WI38 (cell line): Measurements from ENCODE around the gene LIPT1.
A peak's percentile ranks its signal among the peaks of the same experiment; 100 is the strongest.

Experiments
- H3K4me3 ChIP-seq: 2 replicates; pipeline ENCODE4 v1.5.1; 2011; ENCODE audit warnings: low read depth, mild to moderate bottlenecking, control low read depth, low read length
- TF ChIP-seq, protein P1 (sequence below): IDR thresholded peaks from 2 replicates; pipeline ENCODE4 v1.5.1; 2012; ENCODE audit warnings: low read depth, mild to moderate bottlenecking, control low read depth, low read length

The LIPT1 gene

DNA sequence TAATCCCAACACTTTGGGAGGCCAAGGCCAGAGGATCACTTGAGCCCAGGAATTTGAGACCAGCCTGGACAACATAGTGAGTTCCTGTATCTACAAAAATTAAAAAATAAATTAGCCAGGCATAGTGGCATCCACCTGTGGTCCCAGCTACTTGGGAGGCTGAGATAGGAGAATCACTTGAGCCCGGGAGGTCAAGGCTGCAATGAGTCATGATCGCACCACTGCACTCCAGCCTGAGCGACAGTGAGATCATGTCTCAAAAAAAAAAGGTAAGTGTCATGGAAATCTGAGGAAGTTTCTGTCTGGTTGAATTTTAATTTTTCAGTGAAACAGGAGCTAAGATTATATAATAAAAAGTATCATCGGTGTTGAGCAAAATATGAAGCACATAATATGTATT lies 15.8 kb upstream of the LIPT1 start:
- no peak overlapping the region for H3K4me3 ChIP-seq
- TF ChIP-seq, protein P1, sequence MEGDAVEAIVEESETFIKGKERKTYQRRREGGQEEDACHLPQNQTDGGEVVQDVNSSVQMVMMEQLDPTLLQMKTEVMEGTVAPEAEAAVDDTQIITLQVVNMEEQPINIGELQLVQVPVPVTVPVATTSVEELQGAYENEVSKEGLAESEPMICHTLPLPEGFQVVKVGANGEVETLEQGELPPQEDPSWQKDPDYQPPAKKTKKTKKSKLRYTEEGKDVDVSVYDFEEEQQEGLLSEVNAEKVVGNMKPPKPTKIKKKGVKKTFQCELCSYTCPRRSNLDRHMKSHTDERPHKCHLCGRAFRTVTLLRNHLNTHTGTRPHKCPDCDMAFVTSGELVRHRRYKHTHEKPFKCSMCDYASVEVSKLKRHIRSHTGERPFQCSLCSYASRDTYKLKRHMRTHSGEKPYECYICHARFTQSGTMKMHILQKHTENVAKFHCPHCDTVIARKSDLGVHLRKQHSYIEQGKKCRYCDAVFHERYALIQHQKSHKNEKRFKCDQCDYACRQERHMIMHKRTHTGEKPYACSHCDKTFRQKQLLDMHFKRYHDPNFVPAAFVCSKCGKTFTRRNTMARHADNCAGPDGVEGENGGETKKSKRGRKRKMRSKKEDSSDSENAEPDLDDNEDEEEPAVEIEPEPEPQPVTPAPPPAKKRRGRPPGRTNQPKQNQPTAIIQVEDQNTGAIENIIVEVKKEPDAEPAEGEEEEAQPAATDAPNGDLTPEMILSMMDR, result no peak

DNA sequence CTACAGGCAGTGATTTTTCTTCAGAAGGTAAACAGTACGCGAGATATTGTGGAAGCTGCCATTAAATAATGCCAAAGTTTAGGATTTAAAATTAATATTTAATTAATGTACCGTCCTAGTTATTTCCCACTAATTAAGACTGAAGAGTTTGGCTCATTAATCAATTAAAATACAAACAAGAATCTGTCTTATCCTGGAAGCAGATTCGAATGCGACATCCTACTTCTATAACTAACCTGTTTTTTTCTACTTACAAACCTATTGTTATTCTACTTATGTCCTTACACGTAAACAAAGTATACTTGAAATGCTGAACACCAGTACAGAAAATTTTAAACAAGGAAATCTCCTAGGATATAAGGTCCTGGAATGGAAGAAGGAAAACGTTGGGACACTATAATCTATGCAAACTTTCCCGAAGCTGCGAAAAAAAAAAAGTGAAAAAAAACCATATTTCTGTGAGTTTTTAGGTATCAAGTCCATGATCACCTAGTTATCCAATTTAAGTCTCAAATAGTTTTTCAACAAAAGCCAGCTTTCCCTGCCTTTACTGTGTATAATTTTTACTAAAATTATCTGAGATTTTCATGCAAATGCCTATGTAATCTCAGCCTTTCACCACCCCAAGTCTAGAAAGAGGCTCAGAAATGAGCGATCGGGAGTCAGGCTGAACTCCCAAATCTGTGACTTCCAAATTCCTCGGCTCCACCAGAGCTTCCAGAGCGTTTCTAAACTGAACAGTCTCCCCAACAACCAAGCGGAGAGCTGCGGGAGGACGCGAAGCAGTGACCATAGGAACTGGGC lies 14.5 kb upstream of the LIPT1 start:
- H3K4me3 ChIP-seq, result peak overlapping the region; percentile 67
- TF ChIP-seq, protein P1, result no peak

DNA sequence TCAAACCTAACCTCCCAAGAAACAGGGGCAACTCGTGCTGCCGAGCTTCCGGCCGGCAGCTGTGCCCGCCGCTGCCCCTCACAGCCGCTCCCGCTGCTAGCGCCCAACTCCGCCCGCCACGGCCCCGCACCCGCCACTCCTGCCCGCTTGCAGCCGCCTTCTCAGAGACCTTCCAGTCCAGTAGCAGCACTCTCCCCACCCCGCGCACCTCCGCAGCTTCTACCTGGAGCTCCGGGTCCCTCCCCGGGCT lies 14.0 kb upstream of the LIPT1 start:
- TF ChIP-seq, protein P1, result no peak
- H3K4me3 ChIP-seq, result peak overlapping the region; percentile 67

DNA sequence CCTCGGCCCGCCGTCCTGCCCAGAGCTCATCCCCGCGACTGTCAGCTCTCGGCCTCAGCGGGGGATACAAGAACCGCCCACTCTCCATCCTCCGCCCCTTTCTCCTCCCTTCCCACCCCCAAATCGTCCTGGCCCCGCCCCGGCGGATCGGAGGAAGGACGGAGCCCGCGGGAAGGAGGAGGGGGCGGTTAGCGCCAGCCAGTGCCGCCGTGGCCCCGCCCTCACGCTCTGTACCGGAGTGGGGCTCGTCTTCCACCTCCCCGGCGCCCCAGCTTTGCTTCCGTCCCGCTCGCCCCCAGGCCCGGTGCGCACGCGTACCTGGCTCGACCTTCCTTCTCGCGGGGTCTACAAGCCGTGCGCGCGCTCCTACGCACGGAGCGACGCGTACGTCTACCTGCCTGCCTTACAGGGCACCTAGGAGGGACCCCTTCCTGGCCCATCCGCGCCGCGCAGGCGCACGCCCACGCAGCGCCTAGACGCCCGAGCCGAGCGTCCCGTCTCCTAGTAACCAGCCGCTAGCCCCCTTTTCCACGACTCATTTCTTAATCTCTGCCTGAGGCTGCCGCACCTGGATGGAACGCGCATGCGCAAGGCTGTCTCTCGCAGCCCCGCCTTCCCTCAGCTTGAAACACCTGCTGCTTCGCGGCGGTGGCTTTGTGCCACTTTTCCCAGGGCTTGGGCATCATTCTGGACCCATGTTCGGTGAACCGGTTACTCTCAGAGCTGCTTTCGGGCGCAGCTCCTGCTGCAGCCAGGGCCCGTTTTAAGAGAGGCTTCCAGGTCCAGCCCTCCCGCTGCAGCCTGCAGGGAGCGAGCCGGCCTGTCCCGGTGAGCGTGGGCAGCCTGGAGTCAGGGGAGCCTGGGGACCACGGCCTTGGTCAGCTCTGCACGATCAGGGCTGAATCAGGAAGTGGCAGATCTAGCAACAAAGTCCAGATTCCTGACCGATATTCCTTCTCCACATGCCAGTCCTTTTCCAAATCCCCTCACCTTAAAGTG lies 13.4 kb upstream of the LIPT1 start, which contains the start of gene C2orf15:
Gene C2orf15 (plus strand): TSS at position 598 of the 999 bp plus-strand sequence. CDS start 8,852 bp downstream, outside the sequence.
- TF ChIP-seq, protein P1, result no peak
- peak within 1 kb of the TSS; percentile 67 for H3K4me3 ChIP-seq

DNA sequence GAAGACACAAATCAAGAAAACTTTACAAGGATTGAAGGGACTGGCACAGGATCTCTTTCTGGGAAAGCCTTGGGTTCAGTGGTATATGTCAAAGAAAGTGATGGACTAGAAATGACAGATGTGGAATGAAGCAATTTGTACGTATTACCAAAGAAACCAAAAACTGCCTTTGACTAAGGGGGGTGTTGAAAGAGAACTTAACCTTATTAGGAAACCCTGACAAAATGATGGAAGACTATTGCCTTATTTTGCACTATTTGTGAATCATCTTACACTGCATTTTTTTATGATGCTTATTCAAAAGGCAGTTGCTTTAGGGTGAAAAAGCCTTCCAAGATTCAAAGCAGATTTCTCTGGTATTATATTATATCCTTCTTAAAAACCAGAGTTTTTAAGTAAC lies 4.1 kb upstream of the LIPT1 start:
- no peak overlapping the region for H3K4me3 ChIP-seq
- TF ChIP-seq, protein P1, result no peak

DNA sequence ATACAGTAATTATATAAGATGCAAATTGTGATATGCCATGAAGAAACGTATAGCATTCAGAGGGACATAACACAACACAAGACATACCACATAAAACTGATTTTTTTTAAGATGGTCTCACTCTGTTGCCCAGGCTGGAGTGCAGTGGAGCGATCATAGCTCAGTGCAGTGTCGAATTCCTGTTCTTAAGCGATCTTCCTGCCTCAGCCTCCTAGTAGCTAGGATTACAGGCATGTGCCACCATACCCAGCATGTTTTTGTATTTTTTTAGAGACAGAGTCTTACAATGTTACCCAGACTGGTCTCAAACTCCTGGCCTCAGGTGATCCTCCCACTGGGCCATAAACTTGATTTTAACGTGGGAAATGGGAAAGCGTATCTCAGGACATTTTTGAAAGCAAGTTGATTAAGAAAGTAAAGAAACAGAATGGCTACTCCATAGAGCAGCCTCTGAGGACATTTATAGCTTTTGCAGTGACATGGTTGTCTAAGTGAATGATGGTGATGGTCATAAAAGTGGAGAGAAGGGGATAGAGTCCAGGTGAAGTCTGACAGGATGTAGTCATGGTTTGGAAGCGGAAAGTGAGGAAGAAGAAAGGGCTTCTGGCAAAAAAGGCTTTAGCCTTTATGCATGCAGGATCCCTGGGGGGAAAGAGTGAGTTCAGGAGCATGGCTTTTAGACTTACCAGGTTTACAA lies 2.4 kb upstream of the LIPT1 start:
- H3K4me3 ChIP-seq, result no peak overlapping the region
- TF ChIP-seq, protein P1, result no peak
